GM21515 (cell line): ENCODE measurements around the gene FKBP9.
"Not testable (repeated sequence)": the region's sequence is repeated elsewhere in the genome, so short reads cannot be mapped to it uniquely, and the experiment has no call there.

Experiments used
- ATAC-seq: cut with Tn5 transposase; IDR thresholded peaks from one replicate; pipeline ENCODE4 v1.9.1; 2021; ENCODE audit not compliant: unreplicated experiment

The FKBP9 gene

DNA sequence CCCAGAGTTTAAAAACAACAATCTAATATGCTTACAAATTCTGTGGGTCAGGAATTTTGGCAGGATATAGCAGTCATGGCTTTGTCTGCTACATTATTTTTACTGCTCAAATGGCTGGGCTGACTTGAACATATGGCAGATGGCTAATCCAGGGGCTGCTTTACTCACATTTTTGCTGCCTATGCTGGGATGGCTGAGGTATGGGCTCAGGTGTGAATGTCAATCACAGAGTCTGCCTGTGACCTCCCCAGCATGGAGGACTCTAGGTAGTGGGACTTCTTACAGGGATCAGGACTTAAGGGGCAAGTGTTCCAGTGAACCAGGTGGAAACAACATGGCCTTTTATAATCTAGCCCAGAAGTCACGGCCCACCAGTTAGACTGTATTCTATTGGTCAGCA, 4.4 kb upstream of the FKBP9 start:
- ATAC-seq = no peak

DNA sequence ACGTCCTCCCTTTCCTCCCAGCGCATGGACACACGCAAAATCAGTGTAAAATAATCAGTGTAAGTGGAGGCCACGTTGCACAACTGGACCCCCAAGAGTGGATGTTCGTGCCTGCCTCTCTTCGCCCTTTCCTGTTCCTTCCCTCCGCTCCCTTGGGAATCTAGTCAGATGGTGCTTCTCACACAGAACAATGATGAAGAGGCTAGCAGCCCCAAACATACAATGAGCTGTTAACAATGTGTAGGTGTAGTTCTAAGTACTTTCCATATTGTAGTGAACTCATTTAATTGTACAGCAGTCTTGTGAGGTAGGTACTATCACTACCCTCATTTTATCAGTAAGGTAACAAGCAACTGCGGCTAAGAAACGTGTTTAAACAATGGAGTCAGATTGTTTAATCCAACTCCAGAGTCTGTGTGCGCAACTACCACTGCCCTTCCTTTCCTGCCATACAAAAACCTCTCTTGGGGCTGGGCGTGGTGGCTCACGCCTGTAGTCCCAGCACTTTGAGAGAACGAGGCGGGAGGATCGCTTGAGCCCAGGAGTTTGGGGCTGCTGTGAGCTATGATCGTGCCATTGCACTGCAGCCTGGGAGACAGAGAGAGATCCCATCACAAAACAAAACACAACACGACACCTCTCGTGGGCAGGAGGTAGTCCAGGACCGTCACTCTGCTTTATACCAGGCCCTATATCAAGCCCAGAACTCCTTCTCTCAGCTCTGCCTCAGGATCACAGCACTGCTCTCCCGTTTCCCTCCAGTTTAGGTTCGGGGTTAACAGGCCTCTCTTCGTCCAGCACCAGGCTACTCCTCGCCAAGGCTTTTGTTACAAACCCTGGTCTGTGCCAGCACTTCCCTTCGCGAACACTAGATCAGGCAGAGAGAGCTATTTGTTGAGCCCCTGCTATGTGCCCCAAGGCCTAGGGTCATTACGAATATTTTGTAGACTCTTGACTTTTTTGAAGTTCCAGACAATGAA, 1.1 kb downstream of the FKBP9 start:
- ATAC-seq = no peak

DNA sequence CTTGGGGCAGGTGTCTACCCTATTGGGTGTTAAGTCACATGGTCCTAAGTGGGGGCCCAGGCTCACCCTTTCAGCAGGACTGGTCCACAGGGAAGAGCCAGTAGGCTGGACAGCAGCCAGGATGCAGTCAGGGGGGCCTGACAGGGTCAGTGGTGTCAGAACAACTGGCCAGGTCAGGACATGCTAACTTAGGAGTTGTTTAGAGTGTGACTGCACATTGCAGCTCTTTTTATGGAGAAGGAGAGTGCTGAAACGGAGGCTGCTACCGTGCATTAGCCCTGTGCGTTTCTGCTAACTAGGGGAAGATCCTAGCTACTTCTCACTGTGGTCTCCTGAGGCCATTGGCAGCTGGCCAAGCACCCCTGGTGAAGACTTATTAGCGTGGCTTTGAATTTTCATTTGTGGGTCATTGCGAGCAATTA, 6.7 kb downstream of the FKBP9 start:
- ATAC-seq = not testable (repeated sequence)

DNA sequence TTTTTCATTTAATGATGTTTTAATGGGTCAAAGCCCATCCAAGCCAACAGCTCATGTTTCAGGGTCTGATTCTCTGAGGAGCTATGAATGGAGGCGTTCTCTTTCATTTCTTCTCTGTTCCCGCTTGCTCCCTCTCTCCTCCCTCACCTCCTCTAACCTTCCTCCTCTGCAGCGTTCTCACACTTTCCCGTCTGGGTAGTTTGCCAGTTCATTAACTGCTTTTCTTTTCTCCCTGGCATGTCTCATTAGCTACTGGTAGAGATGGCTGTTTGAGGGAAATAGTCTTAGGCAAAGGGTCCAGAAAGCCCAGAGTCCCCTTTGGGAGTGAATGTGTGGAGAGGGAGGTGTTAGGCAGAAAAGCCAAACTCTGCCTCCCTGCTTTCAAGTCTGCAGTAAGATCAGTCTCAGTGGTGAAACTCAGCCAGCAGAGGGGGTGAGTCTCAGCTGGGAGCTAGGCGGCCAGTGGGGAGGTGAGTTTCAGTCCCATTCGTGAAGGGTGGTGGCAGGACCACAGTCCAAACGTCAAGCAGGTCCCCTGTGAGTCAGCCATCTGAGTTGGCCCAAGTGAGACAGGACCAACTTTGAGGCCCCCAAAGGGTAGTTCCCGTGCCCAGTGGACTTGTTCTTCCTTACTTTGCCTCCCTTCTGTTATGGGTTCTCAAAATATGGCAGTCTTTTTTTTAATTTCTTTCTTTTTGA, 7.4 kb downstream of the FKBP9 start:
- peak; percentile 89 for ATAC-seq

DNA sequence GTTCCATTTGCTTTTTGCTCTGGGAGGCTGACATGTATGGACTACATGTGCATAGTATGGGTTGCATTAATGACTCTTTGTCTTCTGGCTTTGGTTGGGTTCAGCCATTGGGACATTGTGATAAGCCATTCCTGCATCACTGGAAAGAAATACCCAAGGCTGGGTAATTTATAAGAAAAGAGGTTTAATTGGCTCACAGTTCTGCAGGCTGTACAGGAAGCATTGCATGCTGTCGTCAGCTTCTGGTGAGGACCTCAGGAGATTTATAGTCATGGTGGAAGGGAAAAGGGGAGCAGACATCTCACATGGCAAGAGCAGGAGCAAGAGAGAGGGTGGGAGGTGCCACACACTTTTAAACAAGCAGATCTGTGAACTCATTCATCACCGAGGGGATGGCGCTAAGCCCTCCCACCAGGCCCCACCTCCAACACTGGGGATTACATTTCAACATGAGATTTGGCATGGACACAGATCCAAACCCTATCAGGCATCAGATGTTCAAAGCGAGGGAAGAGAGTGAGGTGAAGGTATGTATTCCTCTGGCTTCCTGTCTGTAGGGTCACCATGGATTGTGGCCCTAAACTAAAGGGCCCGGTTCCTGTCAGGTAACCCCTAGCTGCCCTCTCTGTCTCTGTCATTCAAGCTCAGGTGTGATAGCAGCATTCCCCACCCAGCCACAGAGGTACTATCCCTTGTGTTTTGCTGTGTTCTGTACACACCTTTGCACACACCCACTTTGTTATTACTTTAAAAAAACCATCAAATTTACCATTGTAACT, 9.4 kb downstream of the FKBP9 start:
- ATAC-seq = not testable (repeated sequence)

DNA sequence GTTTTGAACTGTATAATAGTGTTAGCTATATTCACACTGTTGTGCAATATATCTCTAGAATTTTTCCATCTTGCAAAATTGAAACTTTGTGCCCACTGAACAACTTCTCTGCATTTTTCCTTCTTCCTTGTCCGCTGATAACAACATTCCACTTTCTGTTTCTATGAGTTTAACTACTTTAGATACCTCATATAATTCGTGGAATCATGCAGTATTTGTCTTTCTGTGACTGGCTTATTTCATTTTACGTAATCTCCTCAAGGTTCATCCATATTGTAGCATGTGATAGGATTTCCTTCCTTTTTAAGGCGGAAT, 10.0 kb downstream of the FKBP9 start:
- not testable (repeated sequence) for ATAC-seq

DNA sequence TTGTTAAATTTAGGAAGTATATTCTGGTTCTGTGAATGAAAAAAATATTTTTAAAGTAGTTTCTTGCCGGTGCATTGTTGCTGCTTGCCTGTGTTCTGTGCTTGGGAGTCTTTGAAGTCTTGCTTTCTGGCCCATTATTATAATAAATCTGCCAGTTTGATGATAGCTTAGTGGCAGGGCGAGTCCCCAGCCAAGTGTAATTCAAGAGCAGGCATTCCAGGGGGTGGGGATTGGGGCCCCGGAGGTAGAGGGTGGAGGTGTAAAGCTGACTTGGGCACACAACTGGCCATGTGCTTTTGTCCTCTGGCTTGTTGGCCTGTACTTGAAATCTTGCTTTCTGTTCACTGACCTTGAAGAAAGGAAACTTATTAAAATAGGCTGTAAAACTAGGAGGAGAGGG, 14.7 kb downstream of the FKBP9 start:
- ATAC-seq = not testable (repeated sequence)

DNA sequence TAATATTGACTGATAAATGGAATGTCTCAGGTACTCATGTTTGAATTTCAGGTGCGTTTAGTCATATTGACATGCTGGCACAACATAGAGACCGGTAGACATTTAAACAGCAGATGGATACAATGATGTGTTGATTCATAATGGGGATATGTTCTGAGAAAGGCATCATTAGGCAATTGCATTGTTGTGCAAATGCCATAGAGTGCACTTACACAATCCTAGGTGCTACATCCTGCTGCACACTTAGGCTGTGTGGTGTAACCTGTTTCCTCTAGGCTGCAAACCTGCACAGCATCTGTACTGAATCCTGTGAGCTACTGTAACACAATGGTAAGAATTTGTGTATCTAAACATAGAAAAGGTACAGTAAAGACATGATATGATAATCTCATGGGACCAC, 19.9 kb downstream of the FKBP9 start:
- ATAC-seq = not testable (repeated sequence)

DNA sequence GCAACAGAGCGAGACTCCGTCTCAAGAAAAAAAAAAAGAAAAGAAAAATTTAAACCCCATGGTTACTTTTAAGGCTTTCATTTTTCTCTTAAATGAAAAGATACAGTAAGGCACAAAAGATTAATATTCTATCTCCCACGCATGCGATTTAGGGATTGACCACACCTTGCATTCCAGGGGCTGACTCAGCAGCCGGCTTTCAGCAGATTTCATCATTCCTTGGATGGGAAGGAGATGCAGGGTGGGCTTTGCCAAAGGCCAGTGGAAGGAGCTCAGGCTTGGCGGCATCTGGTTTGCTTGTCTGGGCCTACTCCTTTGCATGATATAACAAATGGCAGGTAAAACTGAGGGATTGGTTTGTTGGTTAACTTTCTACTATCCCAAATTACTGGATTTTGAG, 22.0 kb downstream of the FKBP9 start:
- ATAC-seq = not testable (repeated sequence)

DNA sequence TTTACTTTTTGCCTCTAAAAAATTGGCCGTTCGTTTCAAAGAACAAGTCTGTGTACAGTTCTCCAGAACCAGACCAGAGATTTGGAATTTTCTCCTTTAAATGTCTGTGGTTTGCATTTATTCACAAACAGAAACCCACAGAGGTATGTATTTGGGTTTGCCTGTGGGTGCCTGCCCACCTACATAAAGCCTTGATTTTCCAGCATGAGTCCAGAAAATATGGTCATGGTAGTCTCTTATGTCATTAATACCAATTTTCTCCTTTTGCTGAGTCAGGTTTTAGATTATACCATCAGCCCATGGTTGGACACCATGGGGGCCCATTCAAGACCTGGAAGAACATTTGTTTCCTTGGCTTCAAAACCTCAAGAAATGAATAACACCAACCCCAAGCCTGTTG, 22.7 kb downstream of the FKBP9 start:
- not testable (repeated sequence) for ATAC-seq

DNA sequence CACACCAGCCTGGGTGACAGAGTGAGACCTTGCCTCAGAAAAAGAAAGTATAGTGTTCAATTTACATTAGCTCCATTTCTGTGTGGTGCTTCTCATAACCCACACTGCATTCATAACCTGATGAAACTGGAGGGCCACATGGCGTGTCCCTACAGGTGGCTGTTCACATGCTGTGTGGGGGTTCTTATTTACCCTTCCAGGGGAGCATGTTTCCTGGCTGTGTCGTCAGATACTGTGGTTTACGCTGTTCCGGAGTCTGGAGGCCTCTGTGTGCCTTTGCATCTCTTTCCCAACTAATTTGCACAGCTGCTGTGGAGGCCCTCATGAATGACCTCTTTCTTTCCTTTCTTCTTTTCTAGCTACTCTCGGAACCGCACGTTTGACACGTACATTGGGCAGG, 30.9 kb downstream of the FKBP9 start:
- ATAC-seq = peak; percentile 71

DNA sequence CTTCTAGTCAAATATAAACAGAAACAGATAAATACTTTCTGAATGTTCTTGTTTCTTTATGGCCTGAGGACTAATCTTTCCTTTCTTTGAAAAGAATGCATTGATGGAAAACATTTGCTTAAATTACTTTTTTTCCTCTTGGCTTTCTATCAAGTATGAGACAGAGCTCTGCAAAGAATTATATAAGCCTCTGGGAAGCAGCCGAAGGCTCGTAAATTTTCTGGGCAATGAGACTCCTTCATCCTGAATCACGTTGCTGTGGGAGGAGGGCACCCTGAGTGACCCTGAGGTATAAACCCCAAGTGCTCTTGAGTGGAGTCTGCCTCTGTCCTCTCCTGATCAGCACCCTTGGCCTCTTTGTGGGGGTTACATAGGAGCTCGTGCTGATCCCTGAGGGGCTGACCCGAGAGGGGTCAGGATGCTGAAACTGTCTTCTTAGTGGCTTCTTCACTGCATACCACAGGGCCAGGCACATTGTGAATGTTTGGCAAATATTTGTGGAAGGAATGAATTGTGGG, 33.9 kb downstream of the FKBP9 start:
- ATAC-seq = not testable (repeated sequence)

DNA sequence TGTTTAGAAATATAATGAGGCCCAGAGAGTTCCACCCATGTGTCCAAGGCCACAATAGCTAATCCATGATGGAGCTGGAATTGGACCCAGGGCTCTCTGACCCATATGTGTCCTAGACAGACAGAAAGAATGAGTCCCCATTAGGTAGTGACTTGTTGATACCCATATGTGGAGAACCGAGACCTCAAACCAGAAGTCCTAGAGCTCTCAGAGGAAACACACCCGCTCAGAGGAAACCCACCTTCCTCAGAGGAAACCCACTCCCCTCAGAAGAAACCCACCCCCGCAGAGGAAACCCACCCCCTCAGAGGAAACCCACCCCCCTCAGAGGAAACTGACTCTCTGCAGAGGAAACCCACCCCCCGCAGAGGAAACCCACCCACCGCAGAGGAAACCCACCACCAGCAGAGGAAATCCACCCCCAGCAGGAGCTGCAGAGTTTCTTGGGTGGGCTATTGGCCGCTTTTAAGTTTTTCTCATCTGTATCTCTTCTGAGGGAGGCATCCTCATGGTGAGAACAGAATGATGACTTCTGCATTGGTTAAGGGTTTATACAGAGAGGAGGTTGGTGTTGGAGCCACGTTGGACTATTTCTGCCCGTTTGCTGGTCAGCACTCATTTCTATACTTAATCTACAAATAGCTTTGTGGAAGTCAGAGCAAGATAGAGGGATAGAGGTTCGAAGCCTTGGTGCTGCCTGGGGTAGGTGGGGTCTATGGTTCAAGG, 34.9 kb downstream of the FKBP9 start:
- not testable (repeated sequence) for ATAC-seq

DNA sequence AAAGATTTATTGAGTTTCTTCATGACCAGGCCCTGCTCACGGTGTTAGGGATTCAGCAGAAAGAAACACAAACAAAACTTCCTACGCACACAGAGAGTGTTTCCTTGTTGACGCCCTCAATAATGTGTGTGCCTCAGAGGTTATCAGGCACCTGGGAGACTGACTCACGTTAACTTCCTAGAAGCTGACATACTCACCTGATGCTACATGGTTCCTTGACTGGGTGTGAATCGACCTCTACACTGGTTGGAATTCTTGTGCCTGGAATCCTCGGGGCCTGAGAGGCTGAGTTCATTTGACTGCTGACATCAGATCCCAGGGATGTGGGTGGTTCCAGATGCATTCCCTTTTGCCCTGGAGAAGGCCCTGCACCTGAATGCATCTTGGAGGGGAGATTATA, 35.5 kb downstream of the FKBP9 start:
- ATAC-seq = not testable (repeated sequence)

DNA sequence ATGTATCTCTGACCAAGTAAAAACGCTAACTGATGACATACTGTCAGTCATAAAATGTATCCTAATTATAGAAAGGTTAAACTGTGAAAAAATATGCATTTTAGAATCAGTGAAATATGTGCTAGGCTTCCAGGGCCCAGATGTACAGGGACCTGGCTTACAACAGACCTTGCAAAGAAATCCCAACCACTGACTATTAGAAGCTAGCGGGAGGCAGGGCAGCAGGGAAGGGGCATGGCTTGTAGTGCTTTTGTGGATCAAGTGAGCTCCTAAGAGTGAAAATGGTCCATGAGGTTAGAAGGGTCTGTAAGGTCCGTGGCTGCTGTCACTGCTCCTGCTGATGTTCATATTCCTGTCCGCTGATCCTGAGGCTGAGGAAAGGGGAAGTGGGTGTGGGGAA, 40.7 kb downstream of the FKBP9 start:
- not testable (repeated sequence) for ATAC-seq

DNA sequence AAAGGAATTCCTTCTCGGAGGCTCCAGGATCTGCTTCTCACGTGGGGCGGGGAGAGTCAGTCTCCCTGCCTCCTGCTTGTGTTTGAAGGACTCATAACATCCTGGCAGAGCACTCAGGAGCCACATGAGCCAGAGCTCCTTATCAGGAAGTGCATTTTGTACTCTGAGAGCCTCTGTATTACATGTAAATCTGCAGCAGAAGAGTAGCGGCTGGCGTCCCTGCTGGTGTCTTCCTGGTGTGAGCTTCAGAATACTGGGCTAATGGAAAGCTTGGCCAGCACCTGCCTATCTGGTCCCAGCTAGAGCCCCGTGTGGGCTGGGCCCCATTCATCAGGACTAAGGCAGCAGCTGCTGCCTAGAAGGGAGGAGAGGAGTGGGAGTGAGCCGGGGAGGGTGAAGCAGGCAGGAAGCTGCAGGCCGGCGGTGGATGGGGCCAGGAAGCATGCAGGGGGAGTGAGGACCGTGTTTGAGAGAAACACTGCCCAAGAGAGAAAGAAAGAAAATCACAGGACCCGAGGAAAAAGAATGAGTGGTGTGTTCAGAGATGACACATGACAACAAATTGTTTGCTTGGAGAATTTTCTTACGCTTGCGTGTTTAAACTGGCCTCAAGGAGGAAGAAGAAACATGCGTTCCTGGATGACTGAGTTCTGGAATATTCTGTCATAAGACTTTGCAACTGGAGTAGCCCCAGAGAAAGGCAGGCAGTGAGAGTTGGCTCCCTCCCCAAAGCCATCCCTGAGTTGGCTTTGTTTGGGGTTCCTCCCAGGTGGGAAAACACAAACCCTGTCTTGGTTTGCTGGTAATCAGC, 41.3 kb downstream of the FKBP9 start:
- ATAC-seq = not testable (repeated sequence)

DNA sequence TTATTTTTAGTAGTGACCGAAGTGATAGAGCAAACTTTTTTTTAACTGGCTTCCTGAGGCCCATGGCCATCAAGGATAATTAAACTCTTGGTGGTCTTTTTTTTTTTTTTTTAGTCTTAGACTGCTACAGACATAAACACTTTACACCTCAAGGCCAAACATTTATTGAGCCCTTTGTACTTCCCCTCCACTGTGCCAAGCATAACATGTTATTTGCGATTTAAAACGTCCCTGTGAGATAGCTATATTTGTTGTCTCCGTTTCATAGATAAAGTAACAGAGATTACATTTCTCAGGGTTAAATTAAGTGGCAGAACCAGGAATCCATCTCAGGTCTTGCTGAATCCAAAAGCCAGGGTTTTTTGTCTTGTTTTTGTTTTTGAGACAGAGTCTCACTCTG, 42.1 kb downstream of the FKBP9 start:
- not testable (repeated sequence) for ATAC-seq

DNA sequence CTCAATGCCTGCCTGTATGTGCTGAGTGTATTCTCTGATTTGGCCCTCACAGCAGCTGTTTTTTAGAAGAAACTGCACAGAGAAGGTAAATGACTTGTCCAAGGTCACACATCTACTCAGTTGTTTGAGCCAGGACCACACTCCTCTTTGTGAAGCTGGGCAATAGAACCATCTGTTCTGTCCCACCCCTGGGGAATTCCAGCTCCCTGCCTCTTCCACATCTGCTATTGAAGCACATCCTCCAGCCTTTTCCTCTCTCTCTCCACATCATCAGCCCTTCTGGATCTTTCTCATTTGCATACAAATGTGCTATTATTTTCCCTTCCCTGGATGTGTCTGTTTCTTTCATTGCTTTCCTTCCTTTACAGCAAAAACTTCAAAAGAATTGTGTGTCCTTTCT, 45.9 kb downstream of the FKBP9 start:
- not testable (repeated sequence) for ATAC-seq

DNA sequence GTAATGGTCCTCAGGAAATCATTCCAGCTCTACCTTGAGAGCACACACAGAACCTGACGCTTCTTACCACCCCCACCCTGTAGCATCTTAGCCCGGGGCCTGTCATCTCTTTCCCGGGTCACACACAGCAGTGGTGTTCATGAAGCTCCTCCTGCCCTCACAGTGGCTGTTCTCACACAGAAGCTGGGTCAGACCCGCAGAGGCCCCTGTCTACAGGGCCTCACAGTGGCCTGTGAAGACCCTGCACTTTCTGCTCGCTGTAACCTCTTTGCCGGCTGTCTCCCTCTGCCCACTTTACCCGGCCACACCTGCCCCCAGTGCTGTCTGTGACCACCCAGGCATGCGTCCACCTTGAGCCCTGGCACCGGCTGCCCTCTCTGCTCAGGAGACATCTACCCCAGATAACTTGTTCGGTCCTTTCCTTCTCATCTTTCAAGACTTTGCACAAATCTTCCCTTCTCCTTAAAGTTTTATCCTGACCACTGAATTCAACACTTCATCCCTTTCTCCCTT, 46.9 kb downstream of the FKBP9 start:
- ATAC-seq = not testable (repeated sequence)
